HG03460 (cell line): ENCODE data around the gene FTHL17.
A peak's percentile ranks its signal among the peaks of the same experiment; 100 is the strongest.

Experiments
- ATAC-seq: cut with Tn5 transposase; IDR thresholded peaks from one replicate; pipeline ENCODE4 v1.9.1; 2021; ENCODE audit not compliant: unreplicated experiment

FTHL17 gene

DNA sequence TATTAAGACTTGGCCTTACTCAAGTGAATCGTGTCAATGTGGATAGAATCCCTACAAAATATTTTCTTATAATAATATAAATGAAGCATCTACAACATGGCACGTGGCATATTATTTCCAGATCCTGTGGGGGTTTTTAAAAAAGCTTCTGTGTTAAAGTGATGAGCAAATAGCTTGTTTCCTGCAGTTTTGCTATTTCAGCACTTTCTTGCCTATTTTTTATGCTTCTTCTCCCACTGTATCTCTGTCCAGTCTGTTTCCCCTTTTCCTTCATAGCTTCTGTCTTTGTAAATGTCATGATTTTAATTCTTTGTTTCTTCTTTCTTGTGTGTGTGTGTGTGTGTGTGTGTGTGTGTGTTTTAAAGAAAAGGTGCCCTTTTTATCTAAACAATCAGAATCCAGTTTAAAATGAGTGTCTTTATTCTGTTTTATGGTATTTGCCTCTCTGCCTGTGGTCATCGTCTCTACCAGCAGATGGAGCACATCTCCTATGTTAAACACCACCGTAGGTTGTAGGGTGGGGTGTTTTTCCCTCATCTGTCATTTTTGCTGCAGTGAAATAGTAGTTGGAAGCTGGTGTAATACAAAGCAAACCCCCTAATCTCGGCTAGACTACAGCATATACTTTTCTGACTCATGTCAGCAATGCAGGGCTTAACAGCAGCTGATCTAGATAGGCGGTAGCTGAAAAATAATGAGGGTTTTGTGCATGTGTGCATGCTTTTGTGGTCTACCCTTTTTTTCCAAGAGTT is 33.1 kb downstream of the FTHL17 start:
- peak; percentile 71 for ATAC-seq

DNA sequence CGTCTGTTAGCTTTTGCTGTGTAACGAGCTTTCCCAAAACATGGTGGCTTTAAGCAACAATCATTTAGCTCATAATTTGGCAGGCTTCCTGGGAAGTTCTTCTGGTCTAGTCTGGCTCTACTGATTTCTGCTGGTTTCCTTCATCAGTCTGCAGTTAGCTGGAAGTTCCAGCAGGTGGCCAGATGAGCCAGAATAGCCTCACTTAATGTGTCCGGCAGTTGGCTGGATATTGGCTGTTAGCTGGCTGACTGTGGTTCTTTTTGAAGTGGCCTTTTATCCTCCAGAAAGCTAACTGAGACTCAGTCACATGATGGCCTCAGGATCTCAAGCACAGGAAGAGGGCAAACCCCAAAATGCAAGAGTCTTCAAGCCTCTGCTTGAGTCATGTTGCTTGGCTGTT is 34.9 kb downstream of the FTHL17 start:
- peak; percentile 71 for ATAC-seq

DNA sequence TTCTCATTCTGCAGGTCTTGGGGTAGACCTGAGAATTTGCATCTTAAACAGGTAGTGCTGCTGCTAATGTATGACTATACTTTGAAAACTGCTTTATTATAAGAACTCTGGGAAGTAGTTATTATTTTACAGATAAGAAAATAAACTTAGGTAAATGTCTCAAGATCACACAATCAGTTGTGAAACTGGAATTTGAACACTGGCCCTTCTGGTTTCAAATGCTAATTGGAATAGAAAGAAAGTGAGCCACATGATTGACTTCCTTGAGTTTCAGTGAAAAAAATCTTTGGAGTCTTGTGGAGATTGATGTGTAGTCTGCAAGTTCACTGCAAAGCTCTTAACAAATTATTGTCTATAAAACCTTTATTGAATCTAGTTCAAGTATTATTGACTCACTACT is 44.5 kb downstream of the FTHL17 start:
- no peak for ATAC-seq

DNA sequence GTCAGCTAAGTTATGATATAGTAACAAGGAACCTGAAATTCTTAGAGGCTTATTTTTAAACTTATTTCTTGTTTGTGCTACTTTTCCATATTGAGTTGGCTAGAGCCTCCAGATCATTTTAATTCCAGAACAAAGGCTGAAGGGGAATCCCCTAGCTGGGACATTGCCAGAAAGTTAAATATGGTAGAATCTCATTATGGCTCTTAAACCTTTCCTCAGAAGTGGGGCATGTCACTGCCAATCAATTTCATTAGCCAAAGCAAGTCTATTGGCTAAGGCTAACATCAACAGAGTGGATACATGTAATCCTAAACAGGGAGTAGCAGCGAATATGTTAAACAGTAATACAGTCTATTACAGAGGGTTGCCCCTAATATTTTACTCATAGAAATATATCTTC is 47.0 kb downstream of the FTHL17 start:
- no peak for ATAC-seq

DNA sequence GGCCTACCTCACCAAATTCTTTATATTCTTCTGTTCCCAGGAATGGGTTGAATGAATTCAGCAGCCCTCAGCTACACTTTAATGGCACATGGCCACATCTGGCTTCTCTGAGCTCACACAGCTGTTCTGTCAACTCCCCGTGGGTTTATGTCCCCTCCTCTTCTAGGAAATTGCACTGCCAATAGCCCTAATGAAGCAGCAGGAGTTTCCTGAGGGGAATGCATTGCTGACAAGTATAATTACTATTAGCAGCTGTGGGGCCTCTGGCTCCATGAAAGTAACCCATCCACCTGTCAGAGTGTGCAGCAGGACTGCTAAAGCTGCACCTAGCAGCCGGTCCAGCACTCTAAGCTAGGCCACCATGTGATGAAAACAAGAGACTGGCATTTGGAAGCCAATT is 50.3 kb downstream of the FTHL17 start:
- ATAC-seq, result no peak
